ENCODE results near the gene NDUFC2.
"Not testable (repeated sequence)": the region's sequence is repeated elsewhere in the genome, so short reads cannot be mapped to it uniquely, and the experiment has no call there.

The NDUFC2 gene

GRCh38 chr11:78085972-78086371 lies 6.3 kb upstream of the NDUFC2 start:
- DNase-seq (ENCODE audit: low spot score) = no peak
- no peak for TF ChIP-seq CTCF (IDR thresholded peaks at IDR 0.05; ENCODE audit: extremely low read depth, missing control alignments)

- DNase-seq (ENCODE audit: low spot score) = not testable (repeated sequence)
Measured at GRCh38 chr11:78084506-78084905, 4.8 kb upstream of the NDUFC2 start.

GRCh38 chr11:78083021-78083420 lies 3.4 kb upstream of the NDUFC2 start:
- DNase-seq (ENCODE audit: low spot score) = no peak
- no peak for TF ChIP-seq CTCF (IDR thresholded peaks at IDR 0.05; ENCODE audit: extremely low read depth, missing control alignments)

GRCh38 chr11:78082146-78082545 lies 2.5 kb upstream of the NDUFC2 start:
- TF ChIP-seq CTCF (IDR thresholded peaks at IDR 0.05; ENCODE audit: extremely low read depth, missing control alignments) = no peak
- no peak for DNase-seq (ENCODE audit: low spot score)

- TF ChIP-seq CTCF (IDR thresholded peaks at IDR 0.05; ENCODE audit: extremely low read depth, missing control alignments) = no peak
- DNase-seq (ENCODE audit: low spot score) = no peak
Measured at GRCh38 chr11:78081583-78081982, 1.9 kb upstream of the NDUFC2 start.

- DNase-seq (ENCODE audit: low spot score) = no peak
- no peak for TF ChIP-seq CTCF (IDR thresholded peaks at IDR 0.05; ENCODE audit: extremely low read depth, missing control alignments)
Measured at GRCh38 chr11:78080818-78081495, 1.3 kb upstream of the NDUFC2 start.

- no peak for TF ChIP-seq CTCF (IDR thresholded peaks at IDR 0.05; ENCODE audit: extremely low read depth, missing control alignments)
- no peak for DNase-seq (ENCODE audit: low spot score)
Measured at GRCh38 chr11:78080084-78080817, 589 bp upstream of the NDUFC2 start.
